NCI-H1048 (cell line): ENCODE data around the gene CUX1.
"Not testable (repeated sequence)": the region's sequence is repeated elsewhere in the genome, so short reads cannot be mapped to it uniquely, and the experiment has no call there.

Experiments
- DNase-seq: peaks from one replicate; lab custom pipeline; 2025; lab: John Stamatoyannopoulos, UW

Gene CUX1

GRCh38 chr7:102008535-102009262, 191.3 kb downstream of the CUX1 start:
- no peak for DNase-seq

DNA sequence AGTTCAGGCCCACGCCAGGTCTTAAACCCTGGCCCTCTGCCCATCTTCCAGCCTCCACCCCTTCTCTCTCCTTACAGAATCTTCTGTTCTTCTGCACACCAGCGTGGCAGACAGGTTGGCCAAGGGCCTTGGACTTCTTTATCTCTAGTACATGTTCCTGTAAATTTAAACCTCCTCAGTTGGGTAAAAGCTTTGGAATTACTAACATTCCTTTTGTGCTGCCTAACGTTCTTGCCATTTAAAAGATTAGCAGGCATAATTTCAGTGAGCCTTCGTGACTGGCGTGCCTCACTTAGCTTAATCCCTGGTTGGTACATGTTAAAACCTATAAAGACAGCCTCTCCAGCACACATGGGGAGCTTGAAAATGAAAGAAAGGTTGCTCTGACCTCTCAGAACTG, 192.2 kb downstream of the CUX1 start:
- DNase-seq, result no peak

DNA sequence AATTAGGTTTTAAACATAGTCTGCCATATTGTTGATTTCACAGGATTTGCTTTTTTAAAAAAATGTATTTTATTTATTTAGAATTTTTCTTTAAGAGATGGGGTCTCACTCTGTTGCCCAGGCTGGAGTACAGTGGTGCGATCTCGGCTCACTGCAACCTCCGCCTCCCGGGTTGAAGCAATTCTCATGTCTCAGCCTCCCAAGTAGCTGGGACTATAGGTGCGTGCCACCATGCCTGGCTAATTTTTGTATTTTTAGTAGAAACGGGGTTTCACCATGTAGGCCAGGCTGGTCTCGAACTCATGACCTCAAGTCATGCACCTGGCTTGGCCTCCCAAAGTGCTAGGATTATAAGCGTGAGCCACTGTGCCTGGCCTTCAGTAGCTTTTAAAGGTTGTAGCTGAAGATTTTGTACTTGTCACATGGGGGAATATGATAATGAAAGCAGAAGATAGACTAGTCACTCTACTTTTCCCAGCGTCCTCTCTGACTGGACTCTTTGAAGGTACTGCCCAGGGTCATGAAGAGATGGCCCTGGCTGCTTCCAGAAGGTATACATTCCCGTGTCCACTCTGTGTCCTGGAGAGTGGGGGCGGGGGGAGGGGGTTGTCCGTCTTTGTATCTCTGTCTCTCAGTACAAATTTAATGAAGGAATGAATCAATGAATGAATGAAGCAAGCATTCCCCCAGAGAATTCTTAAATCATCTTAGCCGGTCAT, 194.8 kb downstream of the CUX1 start:
- not testable (repeated sequence) for DNase-seq

DNA sequence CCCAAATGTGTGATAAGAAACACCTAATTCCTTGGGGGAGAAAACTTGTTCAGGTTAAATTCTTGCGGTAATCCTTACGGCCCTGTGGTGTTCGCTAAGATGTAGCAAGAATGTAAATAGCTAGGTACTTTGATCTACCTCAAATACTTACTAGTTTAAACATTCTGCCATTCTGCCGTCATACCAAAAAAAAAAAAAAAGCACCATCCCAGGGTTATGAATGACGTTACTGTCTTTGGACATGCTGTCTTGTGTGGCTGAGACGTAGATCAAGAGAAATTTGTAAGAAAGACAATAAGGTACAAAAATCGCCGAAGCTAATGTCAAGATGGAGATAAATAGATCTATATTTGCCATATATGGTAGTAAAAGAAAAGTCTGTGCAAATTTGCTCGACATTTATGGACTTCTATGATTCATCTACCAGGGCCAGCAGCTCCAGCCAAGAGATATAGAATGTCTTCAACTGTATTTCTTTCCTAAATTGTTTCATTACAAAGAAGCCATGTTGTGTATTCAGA, 195.6 kb downstream of the CUX1 start:
- DNase-seq, result no peak

DNA sequence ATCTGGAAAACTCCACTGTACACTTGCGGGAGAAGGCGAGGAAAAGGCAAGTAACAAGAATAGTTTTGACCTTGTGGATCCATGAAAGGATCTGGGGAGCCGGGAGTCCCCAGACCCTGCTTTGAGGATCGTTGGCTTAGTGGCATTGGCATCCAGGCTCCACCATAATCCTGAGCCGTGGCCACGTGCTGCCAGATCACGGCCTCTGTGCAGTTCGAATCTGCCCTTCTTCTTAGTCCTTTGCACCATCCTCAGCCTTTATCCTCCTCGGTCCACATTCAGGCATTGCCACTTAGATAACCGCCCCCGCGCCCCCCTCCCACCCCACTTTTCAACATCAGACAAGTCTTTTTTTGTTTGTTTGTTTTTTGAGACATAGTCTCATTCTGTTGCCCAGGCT, 201.4 kb downstream of the CUX1 start:
- no peak for DNase-seq

DNA sequence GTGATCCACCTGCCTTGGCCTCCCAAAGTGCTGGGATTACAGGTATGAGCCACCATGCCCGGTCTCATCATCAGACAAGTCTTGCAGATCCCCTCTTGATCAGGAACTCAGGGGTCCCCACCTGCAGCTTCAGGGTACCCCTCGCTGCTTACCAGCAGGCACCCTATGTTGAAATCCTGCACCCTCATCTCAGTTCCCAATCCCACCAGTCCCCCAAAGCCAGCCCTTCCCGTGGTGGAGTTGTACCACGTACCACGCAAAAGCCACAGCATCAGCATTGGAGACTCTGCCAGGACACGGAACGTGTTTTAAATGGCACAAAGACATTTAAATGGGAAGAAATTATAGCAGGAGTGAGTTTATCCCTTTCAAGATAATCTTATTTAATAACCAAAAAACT, 202.0 kb downstream of the CUX1 start:
- DNase-seq, result no peak

DNA sequence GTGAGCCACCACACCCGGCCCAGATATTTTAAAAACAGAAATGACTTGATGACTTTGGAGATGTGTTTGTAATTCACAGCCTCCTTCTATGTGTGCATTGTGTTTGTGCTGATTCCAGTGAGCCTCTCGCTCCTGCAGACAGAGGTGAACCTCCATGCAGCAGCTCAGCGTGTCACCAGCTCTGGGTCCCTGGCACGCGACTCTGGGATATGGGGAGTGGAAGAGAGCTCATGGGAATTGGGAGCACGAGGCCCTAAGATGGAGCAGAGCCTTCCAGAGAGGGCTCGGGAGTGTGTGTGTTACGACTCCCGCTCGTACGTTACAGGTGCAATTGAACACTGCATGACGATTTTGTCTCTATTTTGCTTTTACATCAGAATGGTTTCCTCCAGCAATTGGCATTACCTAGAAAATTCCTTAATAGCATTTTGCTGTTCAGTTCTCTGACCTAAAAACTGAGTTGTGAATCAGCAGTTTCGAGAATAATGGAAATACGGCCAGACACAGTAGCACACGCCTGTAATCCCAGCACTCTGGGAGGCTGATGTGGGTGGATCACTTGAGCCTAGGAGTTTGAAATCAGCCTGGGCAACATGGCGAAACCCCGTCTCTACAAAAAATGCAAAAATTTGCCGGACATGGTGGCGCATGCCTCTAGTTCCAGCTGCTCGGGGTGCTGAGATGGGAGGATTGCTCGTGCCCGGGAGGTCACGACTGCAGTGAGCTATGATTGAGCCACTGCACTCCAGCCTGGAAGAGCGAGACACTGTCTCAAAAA, 204.6 kb downstream of the CUX1 start:
- no peak for DNase-seq

DNA sequence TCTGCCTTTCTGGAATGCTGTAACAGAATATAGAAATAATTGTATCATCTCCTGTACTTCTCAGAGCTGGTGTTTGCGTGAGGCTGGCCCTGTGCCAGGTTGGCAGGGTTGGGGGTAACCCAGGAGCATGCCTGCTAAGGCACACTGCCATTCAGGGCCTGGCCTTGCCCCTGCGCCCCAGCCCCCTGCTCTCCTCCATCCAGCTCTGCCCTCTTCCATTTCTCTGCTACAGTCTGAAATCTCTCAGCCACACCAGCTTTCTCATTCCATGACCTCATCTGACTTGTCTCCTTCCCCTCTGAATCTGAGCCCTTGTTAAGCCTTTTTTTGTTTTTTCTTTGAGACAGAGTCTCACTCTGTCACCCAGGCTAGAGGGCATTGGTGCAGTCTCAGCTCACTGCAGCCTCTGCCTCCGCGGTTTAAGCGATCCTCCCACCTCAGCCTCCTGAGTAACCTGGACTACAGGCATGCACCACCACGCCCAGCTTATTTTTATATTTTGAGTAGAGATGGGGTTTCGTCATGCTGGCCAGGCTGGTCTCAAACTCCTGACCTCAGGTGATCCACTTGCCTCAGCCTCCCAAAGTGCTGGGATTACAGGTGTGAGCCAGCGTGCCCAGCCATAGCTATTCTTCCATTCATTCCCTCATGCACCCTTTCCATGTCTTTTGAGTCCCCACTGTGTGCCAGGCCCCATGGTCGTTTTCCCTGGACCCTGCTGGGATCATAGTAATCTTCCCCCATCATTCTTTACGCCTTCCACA, 206.8 kb downstream of the CUX1 start:
- no peak for DNase-seq

GRCh38 chr7:102024769-102025391, 207.5 kb downstream of the CUX1 start:
- no peak for DNase-seq

DNA sequence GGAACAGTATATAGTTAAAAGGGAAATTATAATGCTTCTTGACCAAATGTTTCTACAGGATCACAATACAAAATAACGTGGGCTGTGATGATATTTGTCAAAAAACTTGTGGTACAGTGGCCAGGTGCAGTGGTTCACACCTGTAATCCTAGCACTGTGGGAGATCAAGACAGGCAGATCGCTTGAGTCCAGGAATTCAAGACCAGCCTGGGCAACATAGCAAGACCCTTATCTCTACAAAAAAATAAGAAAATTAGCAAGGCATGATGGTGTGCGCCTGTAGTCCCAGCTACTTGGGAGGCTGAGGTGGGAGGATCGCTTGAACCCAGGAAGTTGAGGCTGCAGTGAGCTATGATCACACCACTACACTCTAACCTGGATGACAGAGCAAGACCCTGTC, 208.4 kb downstream of the CUX1 start:
- not testable (repeated sequence) for DNase-seq

GRCh38 chr7:102028206-102028826, 210.9 kb downstream of the CUX1 start:
- DNase-seq, result no peak

- DNase-seq, result no peak
These were observed 212.2 kb downstream of the CUX1 start for GRCh38 chr7:102029616-102030015.

DNA sequence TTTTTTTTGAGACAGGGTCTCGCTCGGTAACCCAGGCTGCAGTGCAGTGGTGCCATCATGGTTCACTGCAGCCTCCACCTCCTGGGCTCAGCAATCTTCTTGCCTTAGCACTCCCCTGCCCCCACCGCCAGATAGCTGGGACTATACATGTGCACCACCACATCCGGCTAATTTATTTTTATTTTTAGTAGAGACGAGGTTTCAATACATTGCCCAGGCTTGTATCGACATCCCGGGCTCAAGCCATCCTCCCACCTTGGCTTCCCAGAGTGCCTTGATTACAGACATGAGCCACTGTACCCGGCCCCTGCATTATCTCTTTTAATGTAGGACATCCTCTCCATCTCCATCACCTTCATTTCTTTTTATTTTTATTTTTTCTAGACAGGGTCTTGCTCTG, 213.3 kb downstream of the CUX1 start:
- no peak for DNase-seq

GRCh38 chr7:102036958-102037357, 219.5 kb downstream of the CUX1 start:
- no peak for DNase-seq

DNA sequence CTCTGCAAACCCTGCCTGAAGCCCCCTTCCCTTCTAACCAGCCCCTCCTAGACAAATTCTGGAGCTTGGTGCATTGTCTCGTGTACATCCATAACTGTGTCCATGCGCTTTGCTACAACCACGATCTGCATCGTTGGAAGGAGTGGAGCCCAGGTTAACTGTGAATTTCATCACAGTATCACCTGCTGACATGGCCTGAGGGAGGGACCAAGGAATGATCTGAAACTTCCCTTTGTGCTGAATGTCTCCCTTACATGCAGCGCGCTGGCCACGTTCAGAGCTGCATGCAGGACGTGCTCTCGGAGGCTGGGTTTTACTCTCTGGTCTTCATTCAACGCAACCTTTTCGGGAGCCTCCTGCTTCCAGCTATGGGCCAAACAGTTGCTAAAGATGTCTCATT, 222.3 kb downstream of the CUX1 start:
- no peak for DNase-seq

DNA sequence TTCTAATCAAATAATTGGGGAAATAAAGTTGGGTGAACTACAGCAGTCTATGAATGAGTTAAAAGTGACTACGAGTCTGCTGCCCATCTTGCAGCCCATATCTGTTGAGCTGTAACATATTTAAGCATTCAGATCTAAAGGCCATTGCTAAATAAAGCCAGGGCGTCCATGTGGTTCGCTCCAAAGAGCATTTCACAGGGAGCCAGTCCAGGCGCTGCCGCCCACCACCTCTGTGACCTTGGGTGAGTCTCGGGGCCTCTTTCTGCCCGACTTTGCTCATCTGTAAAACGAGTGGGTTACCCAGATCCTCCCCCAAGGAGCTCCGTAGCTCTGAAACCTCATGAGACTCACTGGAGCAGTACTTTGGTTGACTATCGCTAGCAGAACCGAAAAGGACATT, 223.1 kb downstream of the CUX1 start:
- no peak for DNase-seq

- no peak for DNase-seq
These were observed 224.7 kb downstream of the CUX1 start for GRCh38 chr7:102042016-102042656.

DNA sequence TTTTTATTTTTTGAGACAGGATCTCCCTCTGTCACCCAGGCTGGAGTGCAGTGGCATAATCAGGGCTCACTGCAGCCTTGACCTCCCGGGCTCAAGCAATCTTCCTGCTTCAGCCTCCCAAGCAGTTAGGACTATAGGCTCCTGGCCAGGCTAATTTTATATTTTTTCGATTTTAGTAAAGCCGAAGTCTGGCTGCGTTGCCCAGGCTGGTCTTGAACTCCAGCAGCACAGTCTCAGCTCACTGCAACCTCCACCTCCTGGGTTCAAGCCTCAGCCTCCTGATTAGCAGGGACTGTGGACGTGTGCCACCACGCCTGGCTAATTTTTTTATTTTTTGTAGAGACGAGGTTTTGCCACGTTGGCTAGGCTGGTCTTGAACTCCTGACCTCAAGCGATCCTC, 225.4 kb downstream of the CUX1 start:
- DNase-seq, result not testable (repeated sequence)

DNA sequence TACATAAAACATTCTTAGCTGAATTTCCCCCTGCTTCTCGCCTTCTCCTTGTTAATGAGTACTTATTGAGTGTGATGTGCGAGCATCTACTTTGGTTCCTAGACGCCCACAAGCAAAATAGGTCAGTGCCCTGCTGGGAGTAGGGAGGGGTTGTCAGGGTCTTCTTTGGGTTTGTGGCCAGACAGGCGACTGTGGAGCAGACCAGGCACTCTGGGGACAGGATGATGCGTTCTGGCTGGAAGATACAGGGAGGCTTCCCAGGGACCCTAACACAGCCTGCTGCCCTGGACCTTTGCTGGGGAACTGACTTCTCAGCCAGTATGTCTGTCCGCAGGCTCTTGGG, 227.2 kb downstream of the CUX1 start:
- no peak for DNase-seq

GRCh38 chr7:102044984-102045673, 227.7 kb downstream of the CUX1 start:
- no peak for DNase-seq
